NCI-H446 (cell line): ENCODE data around the gene PRRC2A.

Experiments
- DNase-seq, 2 experiments: peaks; one replicate each; lab custom pipeline; 2025; lab: John Stamatoyannopoulos, UW

Gene PRRC2A

DNA sequence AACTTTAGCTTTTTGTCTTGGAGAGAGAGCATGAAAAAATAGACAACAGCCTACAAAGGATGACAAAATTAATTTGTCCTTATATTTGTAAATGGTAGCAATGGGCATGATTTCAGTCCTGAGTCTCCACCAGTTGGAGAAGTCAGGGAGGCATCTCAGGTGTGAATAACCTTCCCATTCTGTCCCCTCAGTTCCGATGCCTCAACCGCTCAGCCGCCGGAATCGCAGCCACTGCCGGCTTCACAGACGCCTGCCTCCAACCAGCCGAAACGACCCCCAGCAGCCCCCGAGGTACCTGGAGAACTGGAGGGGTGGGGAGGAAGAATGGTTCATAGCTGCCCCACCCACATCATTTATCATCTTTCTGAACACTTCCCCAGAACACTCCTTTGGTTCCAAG lies 3.6 kb downstream of the PRRC2A start:
- DNase-seq, result no peak

DNA sequence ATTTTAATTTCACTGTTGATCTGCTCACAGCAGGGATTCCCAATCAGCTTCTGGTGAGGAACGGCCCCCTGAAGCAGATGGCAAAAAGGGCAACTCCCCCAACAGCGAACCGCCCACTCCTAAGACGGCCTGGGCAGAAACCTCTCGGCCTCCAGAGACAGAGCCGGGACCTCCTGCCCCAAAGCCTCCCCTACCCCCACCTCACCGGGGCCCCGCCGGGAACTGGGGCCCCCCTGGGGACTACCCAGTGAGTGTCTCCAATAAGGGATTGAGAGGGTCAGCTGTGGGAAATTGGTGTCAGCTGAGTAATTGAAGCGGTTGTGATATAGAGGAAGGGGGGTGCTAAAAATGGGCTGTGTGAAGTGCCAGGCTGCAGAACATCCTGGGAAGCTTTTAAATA lies 6.4 kb downstream of the PRRC2A start:
- DNase-seq, result no peak

DNA sequence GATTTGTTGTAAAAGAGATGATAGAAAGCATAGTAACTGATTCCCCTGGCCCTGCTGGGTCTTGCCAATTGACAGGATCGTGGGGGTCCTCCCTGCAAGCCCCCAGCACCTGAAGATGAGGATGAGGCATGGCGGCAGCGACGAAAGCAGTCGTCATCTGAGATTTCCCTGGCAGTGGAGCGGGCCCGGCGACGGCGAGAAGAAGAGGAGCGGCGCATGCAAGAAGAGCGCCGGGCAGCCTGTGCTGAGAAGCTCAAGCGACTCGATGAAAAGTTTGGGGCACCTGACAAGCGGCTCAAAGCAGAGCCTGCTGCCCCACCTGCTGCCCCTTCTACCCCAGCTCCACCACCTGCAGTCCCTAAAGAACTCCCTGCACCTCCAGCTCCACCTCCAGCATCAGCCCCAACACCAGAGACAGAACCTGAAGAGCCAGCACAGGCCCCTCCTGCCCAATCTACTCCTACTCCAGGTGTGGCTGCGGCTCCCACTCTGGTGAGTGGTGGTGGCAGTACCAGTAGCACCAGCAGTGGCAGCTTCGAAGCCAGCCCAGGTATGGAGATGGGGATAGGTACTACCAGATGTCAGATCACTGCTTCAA lies 7.3 kb downstream of the PRRC2A start:
- no peak for DNase-seq

DNA sequence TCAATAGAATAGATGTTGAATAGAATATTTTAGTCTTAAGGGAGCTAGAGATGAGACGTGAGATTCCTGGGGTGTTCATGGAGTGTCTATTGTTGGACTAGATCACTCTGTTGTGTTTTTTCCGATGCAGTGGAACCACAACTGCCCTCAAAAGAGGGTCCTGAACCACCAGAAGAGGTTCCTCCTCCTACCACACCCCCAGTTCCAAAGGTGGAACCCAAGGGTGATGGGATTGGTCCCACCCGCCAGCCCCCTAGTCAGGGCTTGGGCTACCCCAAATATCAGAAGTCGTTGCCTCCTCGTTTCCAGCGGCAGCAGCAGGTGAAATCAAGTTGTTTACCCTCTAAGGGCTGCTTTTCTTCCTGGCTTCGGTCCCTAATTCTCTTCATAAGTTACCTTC lies 8.5 kb downstream of the PRRC2A start:
- DNase-seq, result no peak

DNA sequence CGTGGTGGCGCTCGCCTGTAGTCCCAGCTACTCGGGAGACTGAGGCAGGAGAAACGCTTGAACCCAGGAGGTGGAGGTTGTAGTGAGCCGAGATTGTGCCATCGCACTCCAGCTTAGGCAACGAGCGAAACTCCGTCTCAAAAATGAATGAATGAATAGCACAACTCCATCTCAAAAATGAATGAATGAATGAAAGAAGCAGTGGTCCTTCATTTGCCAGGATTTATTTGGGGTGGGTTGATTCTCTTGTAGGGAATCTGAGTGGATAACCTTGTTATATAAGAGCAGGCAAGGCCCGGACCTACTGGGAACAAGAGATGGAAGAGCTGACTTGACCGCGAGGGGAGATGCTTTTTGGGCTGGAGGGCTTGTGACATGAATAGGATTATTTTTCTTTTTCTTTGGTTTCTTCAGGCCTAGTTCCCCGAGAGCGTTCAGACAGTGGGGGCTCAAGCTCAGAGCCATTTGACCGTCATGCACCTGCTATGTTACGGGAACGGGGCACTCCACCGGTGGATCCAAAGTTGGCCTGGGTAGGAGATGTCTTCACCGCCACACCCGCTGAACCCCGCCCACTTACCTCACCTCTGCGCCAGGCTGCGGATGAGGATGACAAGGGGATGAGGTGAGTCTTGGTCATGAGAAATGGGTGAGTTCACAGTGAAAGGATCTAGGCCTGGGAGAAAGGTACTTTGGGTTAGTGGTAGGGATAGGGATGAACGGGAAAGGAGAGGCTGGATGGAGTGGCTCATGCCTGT lies 9.8 kb downstream of the PRRC2A start:
- DNase-seq, result no peak

- no peak for DNase-seq
These were observed 10.7 kb downstream of the PRRC2A start for GRCh38 chr6:31631209-31631608.

DNA sequence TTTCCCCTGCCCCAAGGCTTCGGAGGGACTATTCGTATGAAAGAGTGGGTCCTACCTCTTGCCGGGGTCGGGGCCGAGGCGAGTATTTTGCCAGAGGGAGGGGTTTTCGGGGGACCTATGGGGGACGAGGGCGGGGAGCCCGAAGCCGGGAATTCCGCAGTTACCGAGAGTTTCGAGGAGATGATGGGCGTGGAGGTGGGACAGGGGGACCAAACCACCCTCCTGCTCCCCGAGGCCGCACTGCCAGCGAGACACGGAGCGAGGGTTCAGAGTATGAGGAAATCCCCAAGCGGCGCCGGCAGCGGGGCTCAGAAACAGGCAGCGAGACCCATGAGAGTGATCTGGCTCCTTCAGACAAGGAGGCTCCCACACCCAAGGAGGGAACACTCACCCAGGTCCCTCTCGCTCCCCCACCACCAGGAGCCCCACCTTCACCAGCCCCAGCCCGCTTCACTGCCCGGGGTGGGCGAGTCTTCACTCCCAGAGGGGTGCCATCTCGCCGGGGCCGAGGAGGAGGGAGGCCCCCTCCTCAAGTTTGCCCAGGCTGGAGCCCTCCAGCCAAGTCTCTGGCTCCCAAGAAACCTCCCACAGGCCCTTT lies 11.3 kb downstream of the PRRC2A start:
- DNase-seq, result no peak

DNA sequence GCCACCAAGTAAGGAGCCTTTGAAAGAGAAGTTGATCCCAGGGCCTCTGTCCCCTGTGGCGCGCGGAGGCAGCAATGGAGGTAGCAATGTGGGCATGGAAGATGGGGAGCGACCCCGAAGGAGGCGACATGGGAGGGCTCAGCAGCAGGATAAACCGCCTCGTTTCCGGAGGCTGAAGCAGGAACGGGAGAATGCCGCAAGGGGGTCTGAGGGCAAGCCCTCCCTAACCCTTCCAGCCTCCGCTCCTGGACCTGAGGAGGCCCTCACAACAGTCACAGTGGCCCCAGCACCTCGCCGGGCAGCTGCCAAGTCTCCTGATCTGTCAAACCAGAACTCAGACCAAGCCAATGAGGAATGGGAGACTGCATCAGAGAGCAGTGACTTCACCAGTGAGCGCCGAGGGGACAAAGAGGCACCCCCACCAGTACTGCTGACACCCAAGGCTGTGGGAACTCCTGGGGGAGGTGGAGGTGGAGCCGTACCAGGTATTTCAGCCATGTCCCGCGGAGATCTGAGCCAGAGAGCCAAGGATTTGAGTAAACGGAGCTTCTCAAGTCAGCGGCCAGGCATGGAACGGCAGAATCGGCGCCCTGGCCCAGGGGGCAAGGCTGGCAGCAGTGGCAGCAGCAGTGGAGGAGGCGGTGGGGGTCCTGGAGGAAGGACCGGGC lies 11.9 kb downstream of the PRRC2A start:
- DNase-seq, result no peak

DNA sequence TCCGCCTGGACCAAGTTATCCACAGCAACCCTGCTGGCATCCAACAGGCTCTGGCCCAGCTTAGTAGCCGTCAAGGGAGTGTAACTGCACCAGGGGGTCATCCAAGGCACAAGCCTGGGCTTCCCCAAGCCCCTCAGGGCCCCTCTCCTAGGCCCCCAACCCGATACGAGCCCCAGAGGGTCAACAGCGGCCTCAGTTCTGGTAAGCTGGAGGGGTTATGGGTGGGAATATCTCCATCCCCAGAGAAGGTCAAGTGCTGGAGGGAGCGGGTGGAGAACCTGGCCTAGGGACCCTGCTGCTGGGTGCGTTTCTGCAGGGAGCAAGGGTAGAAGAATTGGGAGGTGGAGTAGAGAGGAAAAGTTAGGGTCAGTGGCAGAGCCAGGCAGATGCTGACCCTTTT lies 12.9 kb downstream of the PRRC2A start:
- no peak for DNase-seq

DNA sequence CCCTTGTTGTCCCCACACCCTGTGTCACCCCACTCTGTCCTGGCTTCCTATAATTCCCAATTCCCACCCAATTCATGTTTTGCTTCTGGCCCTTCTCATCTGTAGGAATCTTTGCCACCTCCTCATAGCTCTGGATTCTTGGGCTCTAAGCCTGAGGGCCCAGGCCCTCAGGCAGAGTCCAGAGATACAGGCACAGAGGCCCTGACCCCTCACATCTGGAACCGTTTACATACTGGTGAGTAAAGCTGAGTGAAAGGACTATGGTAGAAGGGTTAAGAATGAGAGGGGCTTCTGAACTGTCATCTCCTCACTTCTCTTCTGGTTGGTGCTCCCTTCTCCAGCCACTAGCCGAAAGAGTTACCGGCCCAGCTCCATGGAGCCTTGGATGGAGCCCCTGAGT lies 13.6 kb downstream of the PRRC2A start:
- no peak for DNase-seq

DNA sequence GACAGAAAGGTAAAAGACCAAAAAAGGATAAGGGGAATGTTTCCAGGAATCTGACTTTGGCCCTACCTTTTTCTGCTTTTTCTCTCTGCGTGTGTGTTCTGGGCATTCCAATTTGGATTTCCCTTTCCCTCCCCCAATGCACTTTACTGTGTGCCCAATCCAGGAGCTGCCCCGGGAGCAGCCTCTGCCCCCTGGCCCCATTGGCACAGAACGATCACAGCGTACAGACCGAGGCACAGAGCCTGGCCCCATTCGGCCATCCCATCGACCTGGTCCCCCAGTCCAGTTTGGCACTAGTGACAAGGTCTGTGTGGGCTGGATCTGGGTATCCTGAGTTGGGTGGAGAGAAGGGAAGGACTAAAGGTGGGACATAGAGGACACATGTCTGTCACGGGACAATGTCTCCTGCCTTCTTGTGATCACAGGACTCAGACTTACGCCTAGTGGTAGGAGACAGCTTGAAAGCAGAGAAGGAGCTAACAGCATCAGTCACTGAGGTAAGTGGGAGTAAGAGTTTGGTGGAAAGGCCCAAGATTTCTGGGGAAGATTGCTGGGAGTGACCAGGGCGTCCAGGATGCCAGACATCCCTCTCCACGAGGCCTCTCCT lies 14.6 kb downstream of the PRRC2A start:
- DNase-seq, result no peak

GRCh38 chr6:31636698-31637596 lies 16.4 kb downstream of the PRRC2A start:
- no peak for DNase-seq

- no peak for DNase-seq
These were observed 18.5 kb downstream of the PRRC2A start for GRCh38 chr6:31639043-31639442.

DNA sequence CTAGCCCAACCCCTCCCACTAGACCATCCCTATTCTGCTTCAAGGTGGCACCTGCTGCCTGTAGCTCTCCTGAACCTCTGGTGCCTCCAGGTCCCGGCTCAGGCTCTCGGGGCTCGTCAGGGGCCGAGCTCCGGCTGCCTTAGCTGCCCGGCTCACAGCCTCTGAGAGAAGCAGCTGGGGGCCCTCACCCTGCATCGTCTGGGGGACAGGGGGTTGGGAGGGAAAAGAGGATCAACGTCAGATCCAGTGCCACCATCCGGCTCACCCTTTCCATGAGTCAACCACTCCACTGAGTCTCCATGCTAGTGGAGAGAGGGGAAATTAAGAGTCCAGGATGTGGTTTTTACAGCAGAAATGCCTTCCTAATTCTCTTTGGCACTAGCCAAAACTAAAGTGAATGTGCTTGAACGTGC lies 18.9 kb downstream of the PRRC2A start:
- DNase-seq, result no peak

GRCh38 chr6:31640612-31641011 lies 20.1 kb downstream of the PRRC2A start:
- no peak for DNase-seq

DNA sequence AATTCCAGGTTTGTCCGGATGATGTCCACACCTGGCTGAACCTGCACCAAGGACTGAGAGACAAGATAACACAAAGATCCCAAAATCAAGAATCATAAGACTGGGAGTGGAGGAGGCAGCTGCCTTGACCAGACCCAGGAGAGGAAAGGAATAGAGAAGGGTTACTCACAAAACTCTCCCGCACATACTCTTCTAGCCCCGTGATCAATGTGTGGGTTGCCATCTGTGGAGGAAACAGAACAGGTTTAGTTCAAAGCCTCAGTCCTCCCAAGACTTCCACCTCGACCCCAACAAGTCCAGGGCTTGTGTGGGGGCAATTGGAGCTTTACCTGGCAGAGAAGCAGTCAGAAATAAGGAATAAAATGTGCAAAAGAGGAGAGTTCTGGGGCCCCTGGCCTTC lies 20.9 kb downstream of the PRRC2A start:
- DNase-seq, result no peak

DNA sequence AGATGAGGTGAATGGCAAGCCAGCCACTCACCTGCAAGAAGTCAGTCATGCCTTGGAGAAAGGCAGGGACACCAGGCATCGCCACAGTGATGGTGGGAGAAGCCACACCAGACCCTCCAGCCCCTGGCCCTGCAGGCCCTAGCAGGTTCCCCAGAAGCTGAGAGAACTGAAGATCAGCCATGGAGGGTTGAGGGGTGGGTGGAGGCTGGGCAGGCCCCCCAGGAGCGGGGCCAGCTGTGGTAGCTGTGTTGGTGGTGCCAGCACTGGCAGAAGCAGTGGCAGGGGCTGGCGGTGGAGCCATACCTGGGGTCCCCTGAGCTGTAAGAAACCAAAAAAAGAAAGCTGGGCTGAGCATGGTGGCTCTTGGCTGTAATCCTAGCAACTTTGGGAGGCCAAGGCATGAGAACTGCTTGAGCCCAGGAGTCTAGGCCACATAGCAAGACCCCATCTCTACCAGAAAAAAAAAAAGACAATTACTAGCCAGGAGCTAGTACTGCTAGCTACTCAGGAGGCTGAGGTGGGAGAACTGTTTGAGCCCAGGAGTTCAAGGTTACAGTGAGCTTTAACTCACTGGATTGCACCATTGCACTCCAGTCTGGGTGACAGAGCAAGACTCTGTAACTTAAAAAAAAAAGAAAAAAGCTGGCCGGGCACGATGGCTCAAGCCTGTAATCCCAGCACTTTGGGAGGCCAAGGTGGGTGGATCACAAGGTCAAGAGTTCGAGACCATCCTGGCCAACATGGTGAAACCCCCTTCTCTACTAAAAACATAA lies 22.5 kb downstream of the PRRC2A start:
- DNase-seq, result no peak

GRCh38 chr6:31643818-31644454 lies 23.4 kb downstream of the PRRC2A start:
- no peak for DNase-seq

- DNase-seq, result no peak
These were observed 24.8 kb downstream of the PRRC2A start for GRCh38 chr6:31645325-31645724.

- DNase-seq, result peak; percentile 64 to 71
These were observed 31.2 kb downstream of the PRRC2A start for GRCh38 chr6:31651602-31652191.
